OCI-LY3 (cell line): Measurements from ENCODE around the gene NHLRC4.

ENCODE experiments used
- EZH2phosphoT487 ChIP-seq: fragments of 200-600 bp; shearing (Covaris generic); IDR thresholded peaks from 2 replicates; pipeline ENCODE4 v1.6.1; 2018; ENCODE audit warnings: antibody characterized with exemption, mixed run types, low read depth
- TF ChIP-seq, protein P1 (sequence below): fragments of 200-600, 300-600 bp; sonication (generic); IDR thresholded peaks from 2 replicates; pipeline ENCODE4 v1.5.1; 2014; ENCODE audit warnings: antibody characterized with exemption, low read length, low read depth

DNA sequence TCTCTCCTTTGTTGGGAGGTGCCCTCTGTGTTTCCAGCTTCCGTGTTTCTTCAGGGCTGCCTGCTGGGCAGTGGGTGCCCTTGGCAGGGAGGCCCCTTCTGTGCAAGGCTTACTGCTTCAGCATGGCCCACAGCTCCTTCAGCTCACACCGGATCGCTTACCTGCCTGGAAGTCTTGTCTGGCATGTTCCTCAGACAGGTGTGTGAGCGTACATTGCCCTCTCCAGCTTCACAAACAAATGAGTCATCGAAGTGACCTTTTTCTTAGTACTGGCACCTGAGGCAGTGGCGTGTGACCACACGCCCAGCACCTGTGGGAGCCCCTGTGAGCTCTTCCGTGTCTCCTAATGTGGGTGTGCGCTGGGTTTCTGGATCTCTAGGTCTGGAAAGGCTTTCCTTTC, 26.6 kb downstream of the NHLRC4 start:
- TF ChIP-seq, protein P1, sequence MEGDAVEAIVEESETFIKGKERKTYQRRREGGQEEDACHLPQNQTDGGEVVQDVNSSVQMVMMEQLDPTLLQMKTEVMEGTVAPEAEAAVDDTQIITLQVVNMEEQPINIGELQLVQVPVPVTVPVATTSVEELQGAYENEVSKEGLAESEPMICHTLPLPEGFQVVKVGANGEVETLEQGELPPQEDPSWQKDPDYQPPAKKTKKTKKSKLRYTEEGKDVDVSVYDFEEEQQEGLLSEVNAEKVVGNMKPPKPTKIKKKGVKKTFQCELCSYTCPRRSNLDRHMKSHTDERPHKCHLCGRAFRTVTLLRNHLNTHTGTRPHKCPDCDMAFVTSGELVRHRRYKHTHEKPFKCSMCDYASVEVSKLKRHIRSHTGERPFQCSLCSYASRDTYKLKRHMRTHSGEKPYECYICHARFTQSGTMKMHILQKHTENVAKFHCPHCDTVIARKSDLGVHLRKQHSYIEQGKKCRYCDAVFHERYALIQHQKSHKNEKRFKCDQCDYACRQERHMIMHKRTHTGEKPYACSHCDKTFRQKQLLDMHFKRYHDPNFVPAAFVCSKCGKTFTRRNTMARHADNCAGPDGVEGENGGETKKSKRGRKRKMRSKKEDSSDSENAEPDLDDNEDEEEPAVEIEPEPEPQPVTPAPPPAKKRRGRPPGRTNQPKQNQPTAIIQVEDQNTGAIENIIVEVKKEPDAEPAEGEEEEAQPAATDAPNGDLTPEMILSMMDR: no peak
- no peak for TF ChIP-seq EZH2phosphoT487
